GM19468 (cell line): ENCODE data around the gene OR10D3.
"Not testable (repeated sequence)": the region's sequence is repeated elsewhere in the genome, so short reads cannot be mapped to it uniquely, and the experiment has no call there.

ENCODE experiments used
- ATAC-seq: cut with Tn5 transposase; IDR thresholded peaks from one replicate; pipeline ENCODE4 v1.9.1; 2021; ENCODE audit warnings: mild to moderate bottlenecking, moderate library complexity, moderate number of reproducible peaks; ENCODE audit not compliant: unreplicated experiment; ENCODE audit errors: extremely low read depth

OR10D3 gene

DNA sequence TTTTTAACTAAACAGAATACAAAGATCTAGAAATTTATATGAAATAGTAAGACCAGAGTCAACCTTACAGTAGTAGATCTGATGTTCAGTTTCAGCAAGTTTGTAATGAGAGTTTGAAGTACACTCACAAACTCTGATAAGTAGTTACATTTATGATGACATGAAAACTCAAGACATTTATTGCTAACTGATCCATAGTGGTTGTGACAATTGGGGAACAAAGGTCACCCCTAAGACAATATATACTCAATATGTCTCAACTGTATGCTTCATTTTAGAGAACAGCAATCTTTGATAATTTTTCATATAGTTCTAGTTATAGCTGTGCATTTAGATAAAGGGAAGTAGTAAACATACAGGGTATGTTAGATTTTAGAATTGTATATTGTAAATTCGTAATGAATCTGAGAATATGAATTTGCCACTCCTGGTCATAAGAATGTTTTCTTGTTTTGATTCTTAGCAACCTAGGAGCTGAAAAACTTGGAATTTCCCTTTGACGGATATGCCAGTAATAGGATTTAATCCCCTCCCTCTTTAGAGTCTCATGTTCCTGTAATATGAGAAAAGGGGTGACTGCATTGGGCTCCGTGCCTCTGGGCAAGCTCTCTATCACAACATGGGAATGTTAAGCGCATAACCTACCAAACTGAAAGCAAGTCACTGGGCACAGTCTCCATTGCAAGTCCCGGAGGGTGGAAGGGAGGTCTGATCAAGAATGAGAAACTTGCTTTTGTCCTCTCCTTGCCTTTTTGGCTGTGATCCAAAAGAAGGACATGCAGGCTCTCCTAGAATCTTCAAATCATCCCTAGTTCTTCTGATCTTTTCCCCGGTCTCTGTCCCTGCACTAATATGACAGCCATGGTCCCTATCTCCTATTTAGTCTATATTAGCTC, 11.4 kb downstream of the OR10D3 start:
- no peak for ATAC-seq

DNA sequence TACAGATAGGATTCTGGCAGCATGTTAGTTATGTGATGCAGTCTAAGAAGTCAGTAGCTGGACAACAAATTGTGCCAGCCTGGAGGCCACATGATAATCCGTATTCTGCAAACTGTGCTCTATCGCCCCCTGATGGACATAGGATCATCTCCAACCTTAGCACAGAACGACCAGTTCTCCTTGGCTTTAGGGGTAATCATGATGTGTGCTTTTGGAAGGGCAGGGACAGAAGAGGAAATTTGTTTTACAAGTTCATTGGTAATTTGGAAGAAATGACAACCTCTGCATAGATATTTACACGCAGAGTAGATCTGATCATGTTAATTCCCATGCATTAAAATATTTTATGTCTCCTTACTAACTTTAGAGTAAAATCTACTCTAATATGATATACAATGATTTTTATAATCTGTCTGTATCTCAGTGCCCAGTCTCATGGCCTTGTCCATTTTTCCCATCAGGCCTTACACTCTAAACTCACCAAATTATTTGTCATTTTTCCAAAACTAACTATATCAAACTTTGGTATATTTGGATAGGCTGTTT, 12.1 kb downstream of the OR10D3 start:
- ATAC-seq = peak; percentile 64

DNA sequence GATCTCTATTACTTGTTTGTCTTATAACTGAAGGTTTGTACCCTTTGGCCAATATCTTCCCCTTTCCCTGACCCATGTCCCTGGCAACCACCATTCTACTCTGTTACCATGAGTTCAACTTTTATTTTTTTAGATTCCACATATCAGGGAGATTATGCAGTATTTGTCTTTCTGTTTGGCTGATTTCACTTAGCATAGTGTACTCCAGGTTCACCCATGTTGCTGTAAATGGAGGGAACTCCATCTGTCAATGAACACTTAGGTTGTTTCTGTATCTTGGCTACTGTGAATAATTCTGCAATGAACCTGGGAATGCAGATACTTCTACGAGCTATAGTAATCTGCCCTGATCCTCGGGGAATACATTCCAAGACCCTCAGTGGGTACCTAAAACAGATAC, 14.9 kb downstream of the OR10D3 start:
- no peak for ATAC-seq

DNA sequence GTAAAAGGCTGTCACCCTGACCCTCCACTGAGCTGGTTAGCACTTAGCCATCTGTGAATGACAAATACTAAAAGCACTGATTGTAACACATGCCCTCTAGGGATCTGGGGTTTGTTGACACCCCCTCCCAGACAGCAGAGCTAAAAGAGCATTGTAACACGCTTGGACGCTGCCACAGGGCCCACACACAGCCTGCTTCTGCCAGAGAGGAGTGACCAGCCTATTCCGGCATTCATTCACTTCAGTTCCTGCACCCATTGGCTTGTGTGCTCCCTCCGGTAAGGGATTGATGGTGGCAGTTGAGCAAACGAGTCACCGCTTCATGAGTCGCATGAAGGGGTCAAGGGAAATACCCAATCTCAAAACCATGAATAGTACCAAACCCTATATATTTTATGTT, 15.8 kb downstream of the OR10D3 start:
- ATAC-seq = no peak

DNA sequence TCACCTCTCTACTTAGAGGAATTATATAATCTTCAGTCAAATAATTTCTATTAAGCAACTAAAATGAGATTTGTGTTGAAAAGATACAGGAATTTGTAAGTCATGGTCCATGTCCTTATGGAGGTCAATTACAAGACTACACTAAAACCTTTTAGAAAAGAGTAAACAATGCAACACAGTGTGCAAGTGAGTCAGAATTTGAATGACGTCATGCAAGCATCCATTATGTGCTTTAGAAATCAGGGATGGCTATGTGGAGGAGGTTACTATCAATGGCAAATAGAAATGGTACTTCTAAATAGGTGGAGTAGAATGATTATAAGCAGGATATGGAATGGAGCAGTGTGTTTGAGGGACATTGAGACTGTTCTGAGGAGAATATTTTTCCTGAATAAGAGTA, 16.6 kb downstream of the OR10D3 start:
- ATAC-seq = no peak

GRCh38 chr11:124200671-124201070, 17.5 kb downstream of the OR10D3 start:
- ATAC-seq = no peak

- ATAC-seq = no peak
Measured at GRCh38 chr11:124202951-124203350, 19.8 kb downstream of the OR10D3 start.

DNA sequence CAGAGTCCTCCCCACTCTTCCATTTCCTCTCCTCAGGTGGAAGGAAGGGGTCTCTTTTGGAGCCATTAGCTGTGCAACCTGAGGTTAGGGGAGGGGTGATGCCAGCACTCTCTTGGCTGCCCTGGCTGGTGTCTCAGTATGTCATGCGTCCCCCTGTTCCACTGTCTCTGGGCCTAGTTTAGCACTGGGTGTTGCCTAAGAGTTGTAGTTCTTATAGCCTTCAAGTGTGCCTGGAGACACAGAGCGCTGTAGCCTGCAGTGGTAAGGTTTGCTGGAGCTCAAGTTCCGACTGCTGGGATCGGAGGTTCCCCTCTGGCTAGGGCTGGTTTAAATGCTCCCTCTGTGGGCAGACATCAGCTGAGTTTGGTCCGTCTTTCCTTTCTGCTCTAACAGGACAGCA, 20.9 kb downstream of the OR10D3 start:
- no peak for ATAC-seq

GRCh38 chr11:124207102-124207792, 24.1 kb downstream of the OR10D3 start:
- no peak for ATAC-seq

DNA sequence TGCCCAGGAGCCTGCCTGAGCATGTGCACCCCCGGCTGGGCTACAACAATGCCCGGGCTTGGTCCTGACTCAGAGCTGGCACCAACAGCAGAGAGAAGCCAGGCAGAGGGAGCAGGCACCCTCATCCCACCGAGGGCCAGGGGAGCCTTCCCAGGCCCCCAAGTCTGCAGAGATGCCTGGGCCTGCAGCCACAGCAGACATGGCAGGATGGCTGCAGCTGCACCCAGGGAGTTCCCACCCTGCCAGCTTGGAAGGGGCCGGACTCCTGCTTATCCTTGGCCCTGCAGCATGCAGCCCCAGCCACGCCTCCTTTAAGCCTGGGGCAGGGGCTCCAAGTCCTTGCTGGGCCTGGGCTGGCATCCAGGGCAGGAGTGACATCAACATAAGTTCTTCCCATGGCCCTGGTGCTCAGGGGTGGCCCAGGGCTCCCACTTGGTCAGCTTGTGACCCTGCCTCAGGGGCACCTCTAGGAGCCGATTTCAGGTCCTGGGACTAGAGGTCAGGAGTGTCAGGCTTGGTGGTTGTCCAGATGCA, 26.7 kb downstream of the OR10D3 start:
- ATAC-seq = no peak

DNA sequence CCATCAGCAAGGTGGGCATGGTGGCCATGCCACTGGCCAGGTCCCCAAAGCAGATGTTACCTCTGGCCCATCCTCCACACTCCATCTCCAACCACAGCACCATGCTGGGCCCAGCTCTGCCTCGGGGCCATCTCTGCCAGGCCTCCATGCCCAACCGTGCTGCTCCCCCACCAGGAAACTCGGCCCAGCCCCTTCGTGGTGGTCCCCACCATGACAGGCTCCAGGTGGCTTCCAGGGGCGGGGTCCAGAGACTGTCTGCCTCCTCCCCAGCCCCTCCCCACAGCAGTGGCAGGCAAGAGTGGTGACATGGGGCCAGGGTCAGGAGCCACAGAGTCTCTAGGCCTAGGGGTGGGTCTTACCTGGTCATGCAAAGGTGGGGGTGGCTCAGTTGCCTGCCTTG, 27.3 kb downstream of the OR10D3 start:
- ATAC-seq = no peak

DNA sequence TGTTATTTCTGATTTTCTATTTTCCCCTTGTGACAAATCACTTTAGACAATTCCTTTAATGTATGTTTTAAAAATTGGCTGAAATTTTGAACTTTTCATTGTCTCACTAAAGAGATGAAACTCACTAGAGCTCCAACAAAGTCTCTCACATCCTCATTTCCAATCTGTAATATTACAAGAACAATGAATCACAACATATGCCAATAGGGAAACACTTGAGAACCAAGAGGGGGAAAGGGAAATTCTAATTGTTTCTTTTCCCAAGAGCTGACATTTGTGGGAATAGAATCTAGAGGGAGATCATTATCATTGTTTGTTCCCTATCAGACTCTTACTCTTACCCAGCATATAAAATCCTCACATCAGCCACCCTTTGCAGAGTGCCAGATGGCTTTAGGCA, 28.2 kb downstream of the OR10D3 start:
- no peak for ATAC-seq

- no peak for ATAC-seq
Measured at GRCh38 chr11:124214027-124214426, 30.9 kb downstream of the OR10D3 start.

GRCh38 chr11:124219126-124219525, 36.0 kb downstream of the OR10D3 start:
- no peak for ATAC-seq

GRCh38 chr11:124222407-124222806, 39.3 kb downstream of the OR10D3 start:
- ATAC-seq = no peak

GRCh38 chr11:124224618-124225423, 41.7 kb downstream of the OR10D3 start:
- not testable (repeated sequence) for ATAC-seq

DNA sequence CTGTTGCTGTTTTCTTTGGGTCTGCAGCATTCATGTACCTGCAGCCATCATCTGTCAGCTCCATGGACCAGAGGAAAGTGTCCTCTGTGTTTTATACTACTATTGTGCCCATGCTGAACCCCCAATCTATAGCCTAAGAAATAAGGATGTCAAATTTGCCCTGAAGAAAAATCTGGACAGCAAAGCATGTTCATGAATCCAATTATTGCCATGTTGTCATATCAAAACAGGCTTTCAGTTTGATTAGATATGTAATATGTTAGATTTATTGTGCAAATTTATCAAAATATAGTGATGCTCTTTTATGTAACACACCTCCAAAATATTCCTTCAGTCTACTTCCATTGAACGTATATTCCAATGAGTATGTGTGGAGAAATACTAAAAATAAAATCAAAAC, 42.3 kb downstream of the OR10D3 start:
- ATAC-seq = no peak

GRCh38 chr11:124233376-124233775, 50.2 kb downstream of the OR10D3 start:
- ATAC-seq = no peak
